NCI-H187 treated with DMSO at 0.1 percent for 48 hours (cell line): Measurements from ENCODE around the gene ME3.
"Not testable (repeated sequence)": the region's sequence is repeated elsewhere in the genome, so short reads cannot be mapped to it uniquely, and the experiment has no call there.

Source experiments
- DNase-seq: peaks from one replicate; lab custom pipeline; 2025; lab: John Stamatoyannopoulos, UW

ME3 gene

GRCh38 chr11:86663761-86664160, 8.7 kb downstream of the ME3 start:
- no peak for DNase-seq

GRCh38 chr11:86663291-86663690, 9.1 kb downstream of the ME3 start:
- DNase-seq, result no peak

GRCh38 chr11:86660736-86661135, 11.7 kb downstream of the ME3 start:
- DNase-seq, result no peak

GRCh38 chr11:86660088-86660487, 12.3 kb downstream of the ME3 start:
- DNase-seq, result no peak

GRCh38 chr11:86658534-86658933, 13.9 kb downstream of the ME3 start:
- no peak for DNase-seq

GRCh38 chr11:86645212-86645611, 27.2 kb downstream of the ME3 start:
- not testable (repeated sequence) for DNase-seq

GRCh38 chr11:86644291-86644690, 28.1 kb downstream of the ME3 start:
- DNase-seq, result no peak

- DNase-seq, result no peak
Measured at GRCh38 chr11:86641537-86642261, 30.7 kb downstream of the ME3 start.

GRCh38 chr11:86639137-86639536, 33.3 kb downstream of the ME3 start:
- DNase-seq, result no peak

- no peak for DNase-seq
Measured at GRCh38 chr11:86638673-86639072, 33.7 kb downstream of the ME3 start.

GRCh38 chr11:86637988-86638387, 34.4 kb downstream of the ME3 start:
- no peak for DNase-seq

GRCh38 chr11:86636275-86636674, 36.1 kb downstream of the ME3 start:
- DNase-seq, result no peak

- DNase-seq, result no peak
Measured at GRCh38 chr11:86632499-86633269, 39.7 kb downstream of the ME3 start.

- no peak for DNase-seq
Measured at GRCh38 chr11:86630229-86630981, 42.0 kb downstream of the ME3 start.

- DNase-seq, result no peak
Measured at GRCh38 chr11:86629045-86629706, 43.2 kb downstream of the ME3 start.

- DNase-seq, result no peak
Measured at GRCh38 chr11:86627776-86628455, 44.5 kb downstream of the ME3 start.

- no peak for DNase-seq
Measured at GRCh38 chr11:86625981-86626380, 46.4 kb downstream of the ME3 start.

- no peak for DNase-seq
Measured at GRCh38 chr11:86625544-86625943, 46.9 kb downstream of the ME3 start.

- DNase-seq, result no peak
Measured at GRCh38 chr11:86624366-86624765, 48.0 kb downstream of the ME3 start.

GRCh38 chr11:86623736-86624135, 48.7 kb downstream of the ME3 start:
- no peak for DNase-seq

GRCh38 chr11:86623041-86623621, 49.3 kb downstream of the ME3 start:
- DNase-seq, result no peak
